Measurements from ENCODE around the gene GNG7. TPM values are rescaled to one million over a fixed set of nuclear protein-coding genes. Genes with fewer than 3 reads are reported as not detected.
"Not testable (repeated sequence)": the region's sequence is repeated elsewhere in the genome, so short reads cannot be mapped to it uniquely, and the experiment has no call there.

Gene GNG7
- total RNA-seq, 8 experiments from 2014 or later: 0.20 to 8.1 (median 1.2) TPM

- in situ Hi-C loops (cut with MboI; ENCODE audit: low pct_unique_long_range_greater_than_20kb in 2 of 9, low sequenced_read_pairs in 9 of 9, unreplicated experiment in 9 of 9): no loop called here
- Histone ChIP-seq H3K4me1 (replicated peaks in 1 of 2) (peaks cover 9 to 22% of the 10 kb centered on the region in 2 donors), H3K27ac (no peak overlapping the region), H3K4me3 (no peak overlapping the region)
- WGBS, 10 experiments: 0 to 100% (median 72%) methylated on average over 1 to 9 of the region's 16 CpGs; no CpG with 5 or more reads in 3 of the 10 experiments
- ATAC-seq (replicated peaks in 6 of 8): peak in 1 of 8 experiments; percentile 4
Measured at GRCh38 chr19:2524361-2524839, 178.1 kb downstream of the GNG7 start.

GRCh38 chr19:2523630-2524311, 178.7 kb downstream of the GNG7 start:
- peak in 4 of 8 experiments; percentile 40 to 56 (median 50) for ATAC-seq (replicated peaks in 6 of 8)
- H3K4me1 ChIP-seq (replicated peaks in 1 of 2): peaks cover 6 to 18% of the 10 kb centered on the region in 2 donors
- H3K27ac ChIP-seq: peak overlapping the region in 1 of 2 donors; percentile 40
- 0 to 76% (median 53%) methylated on average over 3 to 13 of the region's 20 CpGs; no CpG with 5 or more reads in 2 of the 10 experiments for WGBS, 10 experiments
- in situ Hi-C loops (cut with MboI; ENCODE audit: low pct_unique_long_range_greater_than_20kb in 2 of 9, low sequenced_read_pairs in 9 of 9, unreplicated experiment in 9 of 9): no loop called here
- no peak overlapping the region for H3K4me3 ChIP-seq

- Histone ChIP-seq H3K27ac (no peak overlapping the region), H3K4me1 (replicated peaks in 1 of 2) (peaks cover 0 to 14% of the 10 kb centered on the region in 2 donors), H3K4me3 (no peak overlapping the region)
- ATAC-seq (replicated peaks in 6 of 8): no peak
- WGBS, 10 experiments: 70 to 100% (median 82%) methylated on average over 2 to 6 of the region's 6 CpGs; no CpG with 5 or more reads in 3 of the 10 experiments
- in situ Hi-C loops (cut with MboI; ENCODE audit: low pct_unique_long_range_greater_than_20kb in 2 of 9, low sequenced_read_pairs in 9 of 9, unreplicated experiment in 9 of 9): no loop called here
Measured at GRCh38 chr19:2519482-2519881, 183.0 kb downstream of the GNG7 start.

- in situ Hi-C loops (cut with MboI; ENCODE audit: low pct_unique_long_range_greater_than_20kb in 2 of 9, low sequenced_read_pairs in 9 of 9, unreplicated experiment in 9 of 9); ATAC-seq (replicated peaks in 6 of 8): not testable (repeated sequence)
- WGBS, 10 experiments: 50 to 97% (median 83%) methylated on average over 2 to 9 of the region's 11 CpGs; no CpG with 5 or more reads in 4 of the 10 experiments
Measured at GRCh38 chr19:2518856-2519255, 183.6 kb downstream of the GNG7 start.

GRCh38 chr19:2517881-2518601, 184.5 kb downstream of the GNG7 start:
- H3K4me1 ChIP-seq (replicated peaks in 1 of 2): peaks cover 0 to 7% of the 10 kb centered on the region in 2 donors
- no peak overlapping the region for H3K27ac ChIP-seq
- WGBS, 10 experiments: 0 to 78% (median 40%) methylated on average over 1 to 7 of the region's 35 CpGs; no CpG with 5 or more reads in 5 of the 10 experiments
- H3K4me3 ChIP-seq: no peak overlapping the region
- in situ Hi-C loops (cut with MboI; ENCODE audit: low pct_unique_long_range_greater_than_20kb in 2 of 9, low sequenced_read_pairs in 9 of 9, unreplicated experiment in 9 of 9): no loop called here
- ATAC-seq (replicated peaks in 6 of 8): peak in 5 of 8 experiments; percentile 34 to 67 (median 61)

More at GRCh38 chr19:2518856-2519255, 183.6 kb downstream of the GNG7 start:
- not testable (repeated sequence) for H3K4me3 ChIP-seq, H3K27ac ChIP-seq
- H3K4me1 ChIP-seq (replicated peaks in 1 of 2): peaks cover 0 to 13% of the 10 kb centered on the region in 2 donors

- peaks cover 0 to 7% of the 10 kb centered on the region in 2 donors for H3K4me1 ChIP-seq (replicated peaks in 1 of 2)
- 67 to 100% (median 78%) methylated on average over 1 to 4 of the region's 18 CpGs; no CpG with 5 or more reads in 4 of the 10 experiments for WGBS, 10 experiments
- in situ Hi-C loops (cut with MboI; ENCODE audit: low pct_unique_long_range_greater_than_20kb in 2 of 9, low sequenced_read_pairs in 9 of 9, unreplicated experiment in 9 of 9): no loop called here
- no peak for ATAC-seq (replicated peaks in 6 of 8)
- H3K27ac ChIP-seq: no peak overlapping the region
- H3K4me3 ChIP-seq: no peak overlapping the region
Measured at GRCh38 chr19:2516727-2517126, 185.8 kb downstream of the GNG7 start.

GRCh38 chr19:2514981-2515518, 187.4 kb downstream of the GNG7 start:
- Histone ChIP-seq H3K4me1 (replicated peaks in 1 of 2) (peaks cover 0 to 5% of the 10 kb centered on the region in 2 donors), H3K4me3 (no peak overlapping the region), H3K27ac (no peak overlapping the region)
- no peak for ATAC-seq (replicated peaks in 6 of 8)
- WGBS, 10 experiments: 40 to 100% (median 92%) methylated on average over 1 to 5 of the region's 16 CpGs; no CpG with 5 or more reads in 4 of the 10 experiments
- in situ Hi-C loops (cut with MboI; ENCODE audit: low pct_unique_long_range_greater_than_20kb in 2 of 9, low sequenced_read_pairs in 9 of 9, unreplicated experiment in 9 of 9): no loop called here

GRCh38 chr19:2512523-2513431, 189.7 kb downstream of the GNG7 start:
- H3K4me3 ChIP-seq: no peak overlapping the region
- no peaks in the 10 kb centered on the region for H3K4me1 ChIP-seq (replicated peaks in 1 of 2)
- 50 to 90% (median 88%) methylated on average over 2 to 4 of the region's 41 CpGs; no CpG with 5 or more reads in 7 of the 10 experiments for WGBS, 10 experiments
- in situ Hi-C loops (cut with MboI; ENCODE audit: low pct_unique_long_range_greater_than_20kb in 2 of 9, low sequenced_read_pairs in 9 of 9, unreplicated experiment in 9 of 9): no loop called here
- peak in 1 of 8 experiments; percentile 15 for ATAC-seq (replicated peaks in 6 of 8)
- H3K27ac ChIP-seq: no peak overlapping the region

- WGBS, 10 experiments: 74 to 100% (median 93%) methylated on average over 1 to 5 of the region's 21 CpGs; no CpG with 5 or more reads in 7 of the 10 experiments
Measured at GRCh38 chr19:2511991-2512390, 190.5 kb downstream of the GNG7 start.

GRCh38 chr19:2511570-2511969, 190.9 kb downstream of the GNG7 start:
- peak in 1 of 8 experiments; percentile 21 for ATAC-seq (replicated peaks in 6 of 8)
- 76 to 100% (median 98%) methylated on average over 1 to 9 of the region's 22 CpGs; no CpG with 5 or more reads in 6 of the 10 experiments for WGBS, 10 experiments
- no peak overlapping the region for H3K27ac ChIP-seq
- peaks cover 0 to 2% of the 10 kb centered on the region in 2 donors for H3K4me1 ChIP-seq (replicated peaks in 1 of 2)
- in situ Hi-C loops (cut with MboI; ENCODE audit: low pct_unique_long_range_greater_than_20kb in 2 of 9, low sequenced_read_pairs in 9 of 9, unreplicated experiment in 9 of 9): no loop called here
- H3K4me3 ChIP-seq: no peak overlapping the region

More at GRCh38 chr19:2511991-2512390, 190.5 kb downstream of the GNG7 start:
- in situ Hi-C loops (cut with MboI; ENCODE audit: low pct_unique_long_range_greater_than_20kb in 2 of 9, low sequenced_read_pairs in 9 of 9, unreplicated experiment in 9 of 9): no loop called here
- Histone ChIP-seq H3K4me3 (no peak overlapping the region), H3K4me1 (replicated peaks in 1 of 2) (peaks cover 0 to 2% of the 10 kb centered on the region in 2 donors), H3K27ac (no peak overlapping the region)
- ATAC-seq (replicated peaks in 6 of 8): peak in 2 of 8 experiments; percentile 22 to 23

- in situ Hi-C loops (cut with MboI; ENCODE audit: low pct_unique_long_range_greater_than_20kb in 2 of 9, low sequenced_read_pairs in 9 of 9, unreplicated experiment in 9 of 9): no loop called here
- 84 to 94% (median 92%) methylated on average over 4 to 7 of the region's 8 CpGs; no CpG with 5 or more reads in 3 of the 10 experiments for WGBS, 10 experiments
- ATAC-seq (replicated peaks in 6 of 8): no peak
- no peak overlapping the region for H3K4me3 ChIP-seq
- no peak overlapping the region for H3K27ac ChIP-seq
- peaks cover 0 to 2% of the 10 kb centered on the region in 2 donors for H3K4me1 ChIP-seq (replicated peaks in 1 of 2)
Measured at GRCh38 chr19:2509096-2509495, 193.4 kb downstream of the GNG7 start.

- Histone ChIP-seq H3K4me3 (no peak overlapping the region), H3K4me1 (replicated peaks in 1 of 2) (peaks cover 0 to 9% of the 10 kb centered on the region in 2 donors), H3K27ac (no peak overlapping the region)
- in situ Hi-C loops (cut with MboI; ENCODE audit: low pct_unique_long_range_greater_than_20kb in 2 of 9, low sequenced_read_pairs in 9 of 9, unreplicated experiment in 9 of 9): no loop called here
- peak; percentile 48 to 90 (median 59) for ATAC-seq (replicated peaks in 6 of 8)
- 5 to 74% (median 43%) methylated on average over 4 to 9 of the region's 12 CpGs; no CpG with 5 or more reads in 2 of the 10 experiments for WGBS, 10 experiments
Measured at GRCh38 chr19:2507109-2507508, 195.4 kb downstream of the GNG7 start.
